Measurements from ENCODE around the gene OTOP2. TPM values are rescaled to one million over a fixed set of nuclear protein-coding genes. Genes with fewer than 3 reads are reported as not detected.

Gene OTOP2
- total and polyA plus RNA-seq, 10 of the 15 experiments (the other 5 are each of a cell fraction or from before 2014, with no cell fraction given) = not detected

DNA sequence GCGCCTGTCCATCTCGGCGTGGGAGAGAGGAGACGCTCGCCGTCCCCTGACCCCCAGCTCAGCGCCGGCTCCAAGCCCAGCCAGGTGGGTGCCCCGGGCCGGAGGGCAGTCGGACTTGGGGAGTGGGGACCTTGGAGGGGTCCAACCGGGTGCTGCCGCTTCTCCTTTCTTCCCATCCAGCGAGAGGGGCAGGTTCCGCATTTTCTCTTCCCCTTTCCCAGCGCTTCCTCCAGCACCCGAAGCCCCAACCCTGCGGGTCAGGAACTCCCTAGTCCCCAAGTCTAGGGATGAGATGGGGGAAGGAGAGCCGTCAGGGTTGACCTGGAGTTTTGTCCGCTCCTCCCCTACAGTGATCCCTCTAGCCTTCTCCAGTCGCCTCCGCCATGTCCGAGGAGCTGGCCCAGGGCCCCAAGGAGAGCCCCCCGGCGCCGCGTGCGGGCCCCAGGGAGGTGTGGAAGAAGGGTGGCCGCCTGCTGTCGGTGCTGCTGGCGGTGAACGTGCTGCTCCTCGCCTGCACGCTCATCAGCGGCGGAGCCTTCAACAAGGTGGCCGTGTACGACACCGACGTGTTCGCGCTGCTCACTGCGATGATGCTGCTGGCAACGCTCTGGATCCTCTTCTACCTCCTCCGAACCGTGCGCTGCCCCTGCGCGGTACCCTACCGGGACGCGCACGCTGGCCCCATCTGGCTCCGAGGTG lies at the start of gene OTOP2 (continued):
- TF ChIP-seq, protein P1, sequence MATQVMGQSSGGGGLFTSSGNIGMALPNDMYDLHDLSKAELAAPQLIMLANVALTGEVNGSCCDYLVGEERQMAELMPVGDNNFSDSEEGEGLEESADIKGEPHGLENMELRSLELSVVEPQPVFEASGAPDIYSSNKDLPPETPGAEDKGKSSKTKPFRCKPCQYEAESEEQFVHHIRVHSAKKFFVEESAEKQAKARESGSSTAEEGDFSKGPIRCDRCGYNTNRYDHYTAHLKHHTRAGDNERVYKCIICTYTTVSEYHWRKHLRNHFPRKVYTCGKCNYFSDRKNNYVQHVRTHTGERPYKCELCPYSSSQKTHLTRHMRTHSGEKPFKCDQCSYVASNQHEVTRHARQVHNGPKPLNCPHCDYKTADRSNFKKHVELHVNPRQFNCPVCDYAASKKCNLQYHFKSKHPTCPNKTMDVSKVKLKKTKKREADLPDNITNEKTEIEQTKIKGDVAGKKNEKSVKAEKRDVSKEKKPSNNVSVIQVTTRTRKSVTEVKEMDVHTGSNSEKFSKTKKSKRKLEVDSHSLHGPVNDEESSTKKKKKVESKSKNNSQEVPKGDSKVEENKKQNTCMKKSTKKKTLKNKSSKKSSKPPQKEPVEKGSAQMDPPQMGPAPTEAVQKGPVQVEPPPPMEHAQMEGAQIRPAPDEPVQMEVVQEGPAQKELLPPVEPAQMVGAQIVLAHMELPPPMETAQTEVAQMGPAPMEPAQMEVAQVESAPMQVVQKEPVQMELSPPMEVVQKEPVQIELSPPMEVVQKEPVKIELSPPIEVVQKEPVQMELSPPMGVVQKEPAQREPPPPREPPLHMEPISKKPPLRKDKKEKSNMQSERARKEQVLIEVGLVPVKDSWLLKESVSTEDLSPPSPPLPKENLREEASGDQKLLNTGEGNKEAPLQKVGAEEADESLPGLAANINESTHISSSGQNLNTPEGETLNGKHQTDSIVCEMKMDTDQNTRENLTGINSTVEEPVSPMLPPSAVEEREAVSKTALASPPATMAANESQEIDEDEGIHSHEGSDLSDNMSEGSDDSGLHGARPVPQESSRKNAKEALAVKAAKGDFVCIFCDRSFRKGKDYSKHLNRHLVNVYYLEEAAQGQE (IDR thresholded peaks at IDR 0.05; ENCODE audit: low read depth, low read length) = no peak
- TF ChIP-seq SMAD5 (IDR thresholded peaks at IDR 0.05; ENCODE audit: low read depth) (no peak), MXI1 (IDR thresholded peaks at IDR 0.05; ENCODE audit: low read depth, low read length) (no peak), YY1 (IDR thresholded peaks at IDR 0.05; ENCODE audit: low read depth, low read length) (no peak), BMI1 (IDR thresholded peaks at IDR 0.05; ENCODE audit: borderline replicate concordance) (no peak)

- ChIA-PET RAD21 (ENCODE audit: unreplicated experiment) (interaction anchor here (1.1 to 3.2 kb wide), 2 partner anchors 9 to 87 kb away, joined by 3 to 24 read pairs; no protein-coding TSS in a partner anchor), CTCF (interaction anchor here (1.1 to 4.5 kb wide), 6 partner anchors 11 to 127 kb away, joined by 3 to 40 read pairs (median 4); partner anchors contain the start of gene NHERF1), POLR2A (interaction anchor here (0.6 kb wide), 2 partner anchors 196 to 329 kb away, joined by 3 read pairs; no protein-coding TSS in a partner anchor), SMC1A (ENCODE audit: uncharacterized antibody, unreplicated experiment) (interaction anchor here (2.5 kb wide), 1 partner anchor 87 kb away, joined by 10 read pairs; no protein-coding TSS in a partner anchor)
- Histone ChIP-seq H3K9ac (ENCODE audit: control insufficient read depth, insufficient read depth, low read length) (no peak overlapping the region), H3K4me1 (ENCODE audit: control insufficient read depth, insufficient read depth, low read length) (peaks cover 14% of the 10 kb centered on the region), H3K9me3 (replicated peaks; ENCODE audit: control insufficient read depth, insufficient read depth, low read length) (no peaks in the 10 kb centered on the region), H3K4me2 (ENCODE audit: control insufficient read depth, insufficient read depth) (no peak overlapping the region), H3K36me3 (ENCODE audit: control insufficient read depth in 2 of 2, insufficient read depth in 2 of 2, low read length in 1 of 2) (no peaks in the 10 kb centered on the region; a peak in 1 of 4 replicates), H3K79me2 (ENCODE audit: control insufficient read depth, insufficient read depth, low read length) (peaks cover 16% of the 10 kb centered on the region), H3K27ac (ENCODE audit: control insufficient read depth, insufficient read depth) (no peak overlapping the region), H3K4me3 (no peak overlapping the region), H3K27me3 (replicated peaks in 1 of 2; ENCODE audit: control insufficient read depth in 2 of 2, insufficient read depth in 2 of 2, low read length in 1 of 2) (no peaks in the 10 kb centered on the region), H2AFZ (ENCODE audit: control insufficient read depth, low read depth, low read length) (no peak overlapping the region), H4K20me1 (ENCODE audit: control insufficient read depth, insufficient read depth) (no peaks in the 10 kb centered on the region)
- no peak for TF ChIP-seq ZNF217 (IDR thresholded peaks at IDR 0.05)
- no peak for TF ChIP-seq EGR1 (IDR thresholded peaks at IDR 0.05; ENCODE audit: borderline replicate concordance in 1 of 2, low read depth in 2 of 2, low read length in 2 of 2)
- no peak for TF ChIP-seq USF1 (IDR thresholded peaks at IDR 0.05; ENCODE audit: borderline replicate concordance, extremely low read length, insufficient read depth, low read depth, low read length)
- TF ChIP-seq ZBTB40 (IDR thresholded peaks at IDR 0.05; ENCODE audit: borderline replicate concordance) = peak; percentile 73
- no peak for TF ChIP-seq MYC (IDR thresholded peaks at IDR 0.05; ENCODE audit: insufficient read depth, insufficient read length, insufficient replicate concordance, low read length, severe bottlenecking)
- intact Hi-C loops (cut with micrococcal nuclease; ENCODE audit: unreplicated experiment) (no loop called here), in situ Hi-C loops (cut with MboI) (no loop called here)
- 97% methylated on average over 5 of the region's 5 CpGs for WGBS (ENCODE audit: insufficient coverage, insufficient replicate concordance, low lambda C conversion rate, missing lambda C conversion rate)
- ATAC-seq = no peak
- DNase-seq (ENCODE audit: low read depth, low spot score) = no peak
- BruUV-seq (replicated peaks) = no TSS peak
- FAIRE-seq = no peak
These were observed 49.4 kb upstream of the OTOP2 start for GRCh38 chr17:74874615-74875037.

Data from GM12878 (cell line).